Liver (tissue), 9 donors: ENCODE measurements around the gene NUBPL. TPM values are rescaled to one million over a fixed set of nuclear protein-coding genes. Genes with fewer than 3 reads are reported as not detected.

Experiments used
- DNase-seq: peaks from one replicate; pipeline ENCODE4 v3.0.0-alpha.2; 2017; ENCODE audit warnings: low spot score
- H3K27ac ChIP-seq, 2 donors: one replicate each; pipeline ENCODE4 v1.7.0; 2013; ENCODE audit warnings: inconsistent platforms in 2 of 2, low read length in 2 of 2, control low read depth in 1 of 2, low read depth in 1 of 2, mild to moderate bottlenecking in 1 of 2
- H3K27me3 ChIP-seq, 4 donors: one replicate each; pipeline versions ENCODE4 v1.6.1 to v1.7.0; 2013; ENCODE audit warnings: low read length in 3 of 4, inconsistent platforms in 1 of 4, mild to moderate bottlenecking in 1 of 4, moderate library complexity in 1 of 4; ENCODE audit not compliant: control insufficient read depth in 4 of 4, insufficient read depth in 4 of 4
- H3K36me3 ChIP-seq, 4 donors: one replicate each; pipeline versions ENCODE4 v1.6.1 to v1.7.0; 2013; ENCODE audit warnings: low read length in 3 of 4, mild to moderate bottlenecking in 3 of 4, low read depth in 1 of 4, moderate library complexity in 1 of 4; ENCODE audit not compliant: control insufficient read depth in 4 of 4, insufficient read depth in 3 of 4
- H3K4me1 ChIP-seq, 4 donors: one replicate each; pipeline versions ENCODE4 v1.6.1 to v1.7.0; 2013; ENCODE audit warnings: low read length in 3 of 4, mild to moderate bottlenecking in 3 of 4, moderate library complexity in 1 of 4; ENCODE audit not compliant: control insufficient read depth in 4 of 4, insufficient read depth in 4 of 4
- H3K4me3 ChIP-seq, 3 donors: one replicate each; pipeline versions ENCODE4 v1.6.1 to v1.7.0; 2013; ENCODE audit warnings: low read length in 3 of 3, control low read depth in 1 of 3, low read depth in 1 of 3, mild to moderate bottlenecking in 1 of 3
- H3K9ac ChIP-seq, 2 donors: one replicate each; pipeline ENCODE4 v1.7.0; 2013; ENCODE audit warnings: low read length in 2 of 2, mild to moderate bottlenecking in 2 of 2, moderate library complexity in 2 of 2, control low read depth in 1 of 2, low read depth in 1 of 2
- H3K9me3 ChIP-seq, 4 donors: one replicate each; pipeline versions ENCODE4 v1.6.1 to v1.7.0; 2013; ENCODE audit warnings: low read length in 3 of 4; ENCODE audit not compliant: control insufficient read depth in 4 of 4
- ATF3 ChIP-seq: IDR thresholded peaks from 2 replicates; pipeline ENCODE4 v1.6.1; 2016; ENCODE audit warnings: antibody characterized with exemption
- CTCF ChIP-seq: fragments of 150-350 bp; IDR thresholded peaks from 2 replicates; pipeline ENCODE4 v1.5.1; 2017; ENCODE audit warnings: improper control_type of control experiment, low read depth, low read length; ENCODE audit not compliant: missing input control
- EGR1 ChIP-seq, 2 donors: IDR thresholded peaks; 2 replicates each; pipeline ENCODE4 v1.6.1; 2016 to 2018; ENCODE audit warnings: antibody characterized with exemption in 2 of 2, low read depth in 2 of 2
- FOXA1 ChIP-seq: IDR thresholded peaks from 2 replicates; pipeline ENCODE4 v1.6.1; 2016; ENCODE audit warnings: antibody characterized with exemption
- FOXA2 ChIP-seq: IDR thresholded peaks from 2 replicates; pipeline ENCODE4 v1.6.1; 2016; ENCODE audit warnings: antibody characterized with exemption
- GABPA ChIP-seq, 2 donors: IDR thresholded peaks in 1 of 2; conservative IDR thresholded peaks in 1 of 2; 2 replicates each; pipeline ENCODE4 v1.6.1; 2016; ENCODE audit warnings: antibody characterized with exemption in 2 of 2, mild to moderate bottlenecking in 1 of 2, moderate library complexity in 1 of 2
- HNF4A ChIP-seq, 2 donors: conservative IDR thresholded peaks; 2 replicates each; pipeline ENCODE4 v1.6.1; 2016; ENCODE audit warnings: antibody characterized with exemption in 2 of 2, mild to moderate bottlenecking in 2 of 2
- HNF4G ChIP-seq: IDR thresholded peaks from 2 replicates; pipeline ENCODE4 v1.6.1; 2016; ENCODE audit warnings: antibody characterized with exemption
- JUND ChIP-seq, 2 donors: IDR thresholded peaks; 2 replicates each; pipeline ENCODE4 v1.6.1; 2016; ENCODE audit warnings: antibody characterized with exemption in 2 of 2
- MAX ChIP-seq: IDR thresholded peaks from 2 replicates; pipeline ENCODE4 v1.6.1; 2016; ENCODE audit warnings: antibody characterized with exemption
- NR2F2 ChIP-seq: IDR thresholded peaks from 2 replicates; pipeline ENCODE4 v1.6.1; 2016; ENCODE audit warnings: antibody characterized with exemption
- RAD21 ChIP-seq, 2 donors: IDR thresholded peaks; 2 replicates each; pipeline ENCODE4 v1.6.1; 2016; ENCODE audit warnings: antibody characterized with exemption in 2 of 2, mild to moderate bottlenecking in 2 of 2
- RXRA ChIP-seq, 2 donors: IDR thresholded peaks; 2 replicates each; pipeline ENCODE4 v1.6.1; 2017 to 2018; ENCODE audit warnings: antibody characterized with exemption in 2 of 2, mild to moderate bottlenecking in 1 of 2
- SP1 ChIP-seq: IDR thresholded peaks from 2 replicates; pipeline ENCODE4 v1.6.1; 2018; ENCODE audit warnings: antibody characterized with exemption, mild to moderate bottlenecking
- TAF1 ChIP-seq: conservative IDR thresholded peaks from 2 replicates; pipeline ENCODE4 v1.6.1; 2016; ENCODE audit warnings: antibody characterized with exemption, mild to moderate bottlenecking
- YY1 ChIP-seq: IDR thresholded peaks from 2 replicates; pipeline ENCODE4 v1.6.1; 2016; ENCODE audit warnings: antibody characterized with exemption, mild to moderate bottlenecking
- WGBS: extraction: QIAGEN DNeasy Blood & Tissue Kit; methylation state at CpG from one replicate; pipeline ENCODE4 v1.1.7; 2013; 5-methylcytosine and 5-hydroxymethylcytosine counted together
- polyA plus RNA-seq, 2 donors: library from polyadenylated mRNA; stranded (reverse) in 1 of 2; unstranded in 1 of 2; fragments of 200-250 nt in 1 of 2; fragments of >200 nt in 1 of 2; fragmentation: Nextera tagmentation in 1 of 2; extraction: Ambion mirVana in 1 of 2; gene quantifications; one replicate each; pipeline versions ENCODE4 v1.2.1 to v1.2.3, GENCODE V29; 2013 to 2015
- total RNA-seq, 2 donors: library from RNA; depleted of rRNA; stranded (reverse); fragments of >200 nt; gene quantifications; one replicate each; pipeline ENCODE4 v1.2.3, GENCODE V29; 2014
- TF ChIP-seq, protein P1 (sequence below): IDR thresholded peaks from 2 replicates; pipeline ENCODE4 v1.6.1; 2016; ENCODE audit warnings: antibody characterized with exemption
- TF ChIP-seq, protein P2 (sequence below): IDR thresholded peaks from 2 replicates; pipeline ENCODE4 v1.6.1; 2016; ENCODE audit warnings: antibody characterized with exemption, mild to moderate bottlenecking
- donor health status: healthy.
- donor health status: healthy.
- donor health status: healthy.
- donor health status: healthy.
- donor health status: healthy.

NUBPL gene
- total and polyA plus RNA-seq, 4 donors: 4.2 to 9.3 (median 6.7) TPM

DNA sequence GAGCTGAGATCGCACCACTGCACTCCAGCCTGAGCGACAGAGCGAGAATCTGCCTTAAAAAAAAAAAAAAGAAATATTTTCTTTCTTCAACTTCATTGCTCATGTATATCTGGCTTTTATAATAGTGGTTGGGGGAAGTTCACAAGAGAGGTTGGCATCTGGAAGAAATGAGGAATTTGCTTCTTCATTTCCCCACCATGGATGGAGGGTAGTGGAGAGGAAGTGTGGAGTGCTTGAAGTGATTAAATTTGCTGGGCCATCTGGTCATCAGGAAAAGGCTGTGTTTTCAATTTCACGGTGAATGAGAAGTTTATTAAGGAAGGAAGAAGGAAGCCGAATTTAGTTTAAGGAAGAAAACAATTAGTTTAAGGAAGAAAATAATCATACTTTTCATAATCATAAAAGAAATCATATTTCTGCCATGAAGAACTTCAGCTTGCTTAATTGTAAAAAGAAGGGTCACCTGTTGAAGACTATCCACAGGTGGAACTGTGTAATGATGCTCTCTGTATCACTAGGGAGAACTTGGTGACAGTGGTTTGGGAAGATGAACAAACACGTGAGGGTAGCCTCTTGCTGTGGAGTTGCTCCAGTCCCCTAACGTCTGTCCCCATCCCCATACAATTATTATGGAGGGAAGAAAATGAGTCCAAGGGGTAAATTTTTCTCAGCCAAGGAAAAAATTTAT lies 318.6 kb downstream of the NUBPL start:
- Histone ChIP-seq H3K9ac (no peak overlapping the region), H3K36me3 (no peaks in the 10 kb centered on the region), H3K27ac (no peak overlapping the region), H3K4me1 (no peaks in the 10 kb centered on the region), H3K9me3 (no peaks in the 10 kb centered on the region), H3K4me3 (no peak overlapping the region), H3K27me3 (no peaks in the 10 kb centered on the region)
- TF ChIP-seq GABPA (IDR thresholded peaks at IDR 0.05 in 1 of 2, conservative IDR thresholded peaks at IDR 0.05 in 1 of 2) (no peak), EGR1 (IDR thresholded peaks at IDR 0.05; ENCODE audit: low read depth in 2 of 2) (no peak), FOXA2 (no peak), TAF1 (no peak), ATF3 (no peak), NR2F2 (no peak), RAD21 (IDR thresholded peaks at IDR 0.05) (no peak), FOXA1 (no peak), RXRA (IDR thresholded peaks at IDR 0.05) (no peak), MAX (no peak), CTCF (no peak), JUND (IDR thresholded peaks at IDR 0.05) (no peak)
- TF ChIP-seq, protein P1, sequence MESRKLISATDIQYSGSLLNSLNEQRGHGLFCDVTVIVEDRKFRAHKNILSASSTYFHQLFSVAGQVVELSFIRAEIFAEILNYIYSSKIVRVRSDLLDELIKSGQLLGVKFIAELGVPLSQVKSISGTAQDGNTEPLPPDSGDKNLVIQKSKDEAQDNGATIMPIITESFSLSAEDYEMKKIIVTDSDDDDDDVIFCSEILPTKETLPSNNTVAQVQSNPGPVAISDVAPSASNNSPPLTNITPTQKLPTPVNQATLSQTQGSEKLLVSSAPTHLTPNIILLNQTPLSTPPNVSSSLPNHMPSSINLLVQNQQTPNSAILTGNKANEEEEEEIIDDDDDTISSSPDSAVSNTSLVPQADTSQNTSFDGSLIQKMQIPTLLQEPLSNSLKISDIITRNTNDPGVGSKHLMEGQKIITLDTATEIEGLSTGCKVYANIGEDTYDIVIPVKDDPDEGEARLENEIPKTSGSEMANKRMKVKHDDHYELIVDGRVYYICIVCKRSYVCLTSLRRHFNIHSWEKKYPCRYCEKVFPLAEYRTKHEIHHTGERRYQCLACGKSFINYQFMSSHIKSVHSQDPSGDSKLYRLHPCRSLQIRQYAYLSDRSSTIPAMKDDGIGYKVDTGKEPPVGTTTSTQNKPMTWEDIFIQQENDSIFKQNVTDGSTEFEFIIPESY: no peak
- 82% methylated on average over 7 of the region's 7 CpGs for WGBS
- DNase-seq: no peak

GRCh38 chr14:31880935-31881334 lies 319.7 kb downstream of the NUBPL start:
- no peaks in the 10 kb centered on the region for H3K36me3 ChIP-seq
- DNase-seq: no peak
- no peak overlapping the region for H3K27ac ChIP-seq
- H3K9me3 ChIP-seq: no peaks in the 10 kb centered on the region
- H3K9ac ChIP-seq: no peak overlapping the region
- H3K4me3 ChIP-seq: no peak overlapping the region
- no peaks in the 10 kb centered on the region for H3K4me1 ChIP-seq
- 85% methylated on average over 4 of the region's 4 CpGs for WGBS
- no peaks in the 10 kb centered on the region for H3K27me3 ChIP-seq
- TF ChIP-seq EGR1 (IDR thresholded peaks at IDR 0.05; ENCODE audit: low read depth in 2 of 2) (no peak), SP1 (no peak), FOXA2 (no peak), RXRA (IDR thresholded peaks at IDR 0.05) (no peak), CTCF (no peak), HNF4A (conservative IDR thresholded peaks at IDR 0.05) (no peak), MAX (no peak), NR2F2 (no peak), TAF1 (no peak), HNF4G (no peak), YY1 (no peak), RAD21 (IDR thresholded peaks at IDR 0.05) (no peak)
- TF ChIP-seq, protein P1: no peak
- TF ChIP-seq, protein P2, sequence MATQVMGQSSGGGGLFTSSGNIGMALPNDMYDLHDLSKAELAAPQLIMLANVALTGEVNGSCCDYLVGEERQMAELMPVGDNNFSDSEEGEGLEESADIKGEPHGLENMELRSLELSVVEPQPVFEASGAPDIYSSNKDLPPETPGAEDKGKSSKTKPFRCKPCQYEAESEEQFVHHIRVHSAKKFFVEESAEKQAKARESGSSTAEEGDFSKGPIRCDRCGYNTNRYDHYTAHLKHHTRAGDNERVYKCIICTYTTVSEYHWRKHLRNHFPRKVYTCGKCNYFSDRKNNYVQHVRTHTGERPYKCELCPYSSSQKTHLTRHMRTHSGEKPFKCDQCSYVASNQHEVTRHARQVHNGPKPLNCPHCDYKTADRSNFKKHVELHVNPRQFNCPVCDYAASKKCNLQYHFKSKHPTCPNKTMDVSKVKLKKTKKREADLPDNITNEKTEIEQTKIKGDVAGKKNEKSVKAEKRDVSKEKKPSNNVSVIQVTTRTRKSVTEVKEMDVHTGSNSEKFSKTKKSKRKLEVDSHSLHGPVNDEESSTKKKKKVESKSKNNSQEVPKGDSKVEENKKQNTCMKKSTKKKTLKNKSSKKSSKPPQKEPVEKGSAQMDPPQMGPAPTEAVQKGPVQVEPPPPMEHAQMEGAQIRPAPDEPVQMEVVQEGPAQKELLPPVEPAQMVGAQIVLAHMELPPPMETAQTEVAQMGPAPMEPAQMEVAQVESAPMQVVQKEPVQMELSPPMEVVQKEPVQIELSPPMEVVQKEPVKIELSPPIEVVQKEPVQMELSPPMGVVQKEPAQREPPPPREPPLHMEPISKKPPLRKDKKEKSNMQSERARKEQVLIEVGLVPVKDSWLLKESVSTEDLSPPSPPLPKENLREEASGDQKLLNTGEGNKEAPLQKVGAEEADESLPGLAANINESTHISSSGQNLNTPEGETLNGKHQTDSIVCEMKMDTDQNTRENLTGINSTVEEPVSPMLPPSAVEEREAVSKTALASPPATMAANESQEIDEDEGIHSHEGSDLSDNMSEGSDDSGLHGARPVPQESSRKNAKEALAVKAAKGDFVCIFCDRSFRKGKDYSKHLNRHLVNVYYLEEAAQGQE: no peak
